GM19324 (cell line): ENCODE results near the gene CCDC106.

ENCODE experiments used
- ATAC-seq: cut with Tn5 transposase; IDR thresholded peaks from one replicate; pipeline ENCODE4 v1.9.1; 2021; ENCODE audit warnings: mild to moderate bottlenecking, moderate library complexity; ENCODE audit not compliant: unreplicated experiment, low FRiP score

Gene CCDC106

DNA sequence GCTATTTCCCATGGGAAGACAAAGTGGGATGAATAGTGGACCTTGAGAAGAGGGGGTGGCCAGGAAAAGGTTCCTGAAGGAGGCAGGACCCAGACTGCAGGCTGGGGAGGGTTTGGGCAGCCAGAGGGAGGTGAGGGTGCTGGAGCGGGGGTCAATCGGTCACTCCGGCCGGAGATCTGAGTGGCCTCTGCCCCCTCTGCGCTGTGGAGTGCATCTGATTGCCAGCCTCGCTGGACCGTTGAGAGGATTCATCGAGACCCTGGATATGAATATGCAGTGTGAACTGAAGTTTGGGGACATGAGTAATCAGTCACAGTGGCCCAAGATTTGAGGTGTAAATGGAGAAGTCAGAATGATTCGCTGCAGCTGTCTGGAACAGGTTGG, 12.7 kb upstream of the CCDC106 start:
- ATAC-seq, result no peak

DNA sequence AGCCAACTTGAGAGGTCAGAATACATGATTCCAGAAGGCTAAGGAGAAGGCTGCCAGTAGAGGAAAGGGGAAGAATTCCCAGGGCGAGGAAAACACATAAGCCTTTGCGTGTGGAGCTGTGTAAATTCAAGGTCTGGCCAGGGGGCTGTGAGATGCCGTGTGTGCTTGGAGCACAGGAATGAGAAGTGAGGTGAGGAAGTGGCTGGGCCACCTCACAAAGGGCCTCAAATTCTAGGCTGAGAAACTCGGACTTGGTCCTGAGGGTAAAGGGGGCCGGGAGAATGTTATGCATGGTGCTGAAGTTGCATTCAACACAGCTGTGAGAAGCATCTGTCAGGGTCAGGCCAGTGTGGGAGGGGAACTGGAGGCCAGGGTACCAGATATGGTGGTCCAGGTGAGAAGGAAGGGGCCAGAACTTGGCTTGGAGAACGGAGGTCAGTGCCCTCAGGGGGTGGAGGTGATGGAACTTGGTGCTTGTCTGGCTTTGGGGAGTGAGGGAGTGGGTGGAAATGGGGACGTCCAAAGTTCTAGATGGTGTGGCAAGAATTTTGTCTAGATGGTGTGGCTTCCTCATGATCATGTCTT, 12.1 kb upstream of the CCDC106 start:
- ATAC-seq, result no peak

GRCh38 chr19:55636723-55637122, 11.3 kb upstream of the CCDC106 start:
- ATAC-seq, result no peak

- no peak for ATAC-seq
These were observed 10.5 kb upstream of the CCDC106 start for GRCh38 chr19:55637534-55637933.

- no peak for ATAC-seq
These were observed 9.1 kb upstream of the CCDC106 start for GRCh38 chr19:55638864-55639359.

GRCh38 chr19:55640043-55640576, 7.9 kb upstream of the CCDC106 start:
- ATAC-seq, result no peak

DNA sequence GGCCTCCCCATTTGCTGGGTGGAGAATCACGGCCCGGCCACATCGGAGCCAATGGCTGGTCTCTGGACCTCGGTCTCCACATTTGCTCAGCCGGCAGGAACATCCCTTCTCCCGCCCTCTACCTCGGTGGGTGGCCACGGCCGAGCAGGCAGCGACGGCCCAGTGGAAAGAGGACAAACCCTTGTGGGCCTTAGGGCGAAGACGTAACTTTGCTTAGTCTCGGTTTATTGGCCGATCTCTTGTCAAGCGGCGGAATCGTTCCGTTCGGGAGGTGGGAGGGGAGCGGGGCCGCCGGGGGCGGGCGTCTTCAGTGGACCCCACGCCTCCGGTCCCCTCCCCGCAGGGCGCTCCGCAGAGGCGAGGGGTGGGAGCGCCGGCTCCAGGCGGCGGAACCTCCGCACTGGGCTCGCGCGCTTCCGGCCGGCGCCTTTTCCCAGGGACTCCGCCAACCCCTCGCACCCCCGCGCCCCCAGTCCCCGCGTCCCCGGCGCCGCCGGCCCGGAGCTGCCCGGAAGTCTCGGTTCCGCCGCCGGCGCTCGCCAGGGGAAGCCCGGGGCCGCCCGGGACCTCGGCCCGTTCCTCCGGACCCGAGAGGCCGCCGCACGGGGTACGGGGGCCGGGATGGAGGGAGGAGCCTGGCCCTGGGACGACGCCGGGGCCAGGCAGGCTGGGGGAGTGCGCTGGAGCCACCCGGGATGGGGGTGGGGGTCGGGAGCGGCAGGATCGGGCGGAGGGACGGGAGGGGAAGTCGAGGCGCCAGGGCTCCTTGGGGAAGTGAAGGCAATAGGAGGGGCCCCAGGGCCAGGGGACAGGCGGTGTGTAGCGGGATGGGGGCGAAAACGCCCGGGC, 7.2 kb upstream of the CCDC106 start, which contains the start of gene ZNF580:
ZNF580 (plus strand) TSS at position 426 of the 849 bp plus-strand sequence. CDS start 1,507 bp downstream, outside the sequence.
- ATAC-seq, result peak; percentile 35

DNA sequence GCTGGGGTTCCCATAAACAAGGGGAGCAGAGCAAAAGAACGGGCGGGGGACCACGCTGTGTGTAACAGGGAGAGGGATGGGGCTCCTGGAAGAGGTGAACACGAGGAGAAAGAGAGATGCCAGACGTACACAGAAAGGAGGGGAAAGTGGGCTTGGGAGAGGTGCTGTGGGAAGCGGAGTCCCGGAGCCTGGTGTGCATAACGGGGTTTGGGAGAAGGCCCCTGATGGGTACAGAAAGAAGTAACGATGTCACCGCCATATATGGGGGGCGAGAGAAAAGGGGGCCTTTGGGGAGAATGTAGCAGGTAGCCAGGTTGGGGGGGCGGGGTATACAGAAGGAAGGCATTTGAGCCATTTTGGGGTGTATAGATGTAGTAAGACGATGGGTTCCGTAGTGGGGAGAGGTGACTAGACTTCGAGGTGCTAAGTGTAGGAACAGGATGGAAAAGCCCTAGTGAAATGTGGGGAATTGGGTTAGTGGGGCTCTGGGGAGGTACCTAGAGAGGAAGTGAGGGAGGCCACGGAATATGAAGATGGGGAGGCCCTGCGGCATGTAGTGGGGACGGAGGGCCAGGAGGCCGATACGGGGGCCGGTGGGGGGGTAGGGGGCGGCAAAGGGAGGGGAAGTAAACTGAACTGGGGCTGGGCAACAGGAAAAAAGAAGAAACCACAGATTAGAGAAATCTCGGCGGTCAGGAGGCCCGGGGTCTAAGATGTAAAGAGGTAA, 6.4 kb upstream of the CCDC106 start:
- no peak for ATAC-seq

DNA sequence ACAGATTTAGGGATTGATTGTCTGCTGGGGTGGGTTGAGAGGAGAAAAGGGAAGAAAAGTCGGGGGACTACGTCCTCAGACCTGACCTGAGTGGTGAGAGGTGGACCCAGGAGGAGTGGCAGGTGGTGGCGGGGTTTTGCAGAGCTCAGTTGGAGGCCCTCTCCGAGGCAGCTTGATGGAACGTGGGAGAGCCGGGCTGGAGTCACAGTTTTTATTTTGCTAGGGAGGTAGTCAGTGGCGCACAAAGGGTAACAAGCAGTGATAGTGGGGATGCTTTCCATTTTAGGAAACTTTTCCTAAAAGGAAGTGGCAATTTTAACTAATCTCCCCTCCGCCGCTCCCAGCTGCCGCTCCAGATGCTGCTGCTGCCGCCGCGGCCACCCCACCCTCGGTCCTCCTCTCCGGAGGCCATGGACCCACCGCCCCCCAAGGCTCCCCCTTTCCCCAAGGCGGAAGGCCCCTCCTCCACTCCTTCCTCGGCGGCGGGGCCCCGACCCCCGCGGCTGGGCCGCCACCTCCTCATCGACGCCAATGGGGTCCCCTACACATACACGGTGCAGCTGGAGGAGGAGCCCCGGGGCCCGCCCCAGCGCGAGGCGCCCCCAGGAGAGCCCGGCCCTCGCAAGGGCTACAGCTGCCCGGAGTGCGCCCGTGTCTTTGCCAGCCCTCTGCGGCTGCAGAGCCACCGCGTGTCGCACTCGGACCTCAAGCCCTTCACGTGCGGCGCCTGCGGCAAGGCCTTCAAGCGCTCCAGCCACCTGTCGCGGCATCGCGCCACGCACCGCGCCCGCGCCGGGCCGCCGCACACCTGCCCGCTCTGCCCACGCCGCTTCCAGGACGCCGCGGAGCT, 5.6 kb upstream of the CCDC106 start:
- ATAC-seq, result peak; percentile 12

DNA sequence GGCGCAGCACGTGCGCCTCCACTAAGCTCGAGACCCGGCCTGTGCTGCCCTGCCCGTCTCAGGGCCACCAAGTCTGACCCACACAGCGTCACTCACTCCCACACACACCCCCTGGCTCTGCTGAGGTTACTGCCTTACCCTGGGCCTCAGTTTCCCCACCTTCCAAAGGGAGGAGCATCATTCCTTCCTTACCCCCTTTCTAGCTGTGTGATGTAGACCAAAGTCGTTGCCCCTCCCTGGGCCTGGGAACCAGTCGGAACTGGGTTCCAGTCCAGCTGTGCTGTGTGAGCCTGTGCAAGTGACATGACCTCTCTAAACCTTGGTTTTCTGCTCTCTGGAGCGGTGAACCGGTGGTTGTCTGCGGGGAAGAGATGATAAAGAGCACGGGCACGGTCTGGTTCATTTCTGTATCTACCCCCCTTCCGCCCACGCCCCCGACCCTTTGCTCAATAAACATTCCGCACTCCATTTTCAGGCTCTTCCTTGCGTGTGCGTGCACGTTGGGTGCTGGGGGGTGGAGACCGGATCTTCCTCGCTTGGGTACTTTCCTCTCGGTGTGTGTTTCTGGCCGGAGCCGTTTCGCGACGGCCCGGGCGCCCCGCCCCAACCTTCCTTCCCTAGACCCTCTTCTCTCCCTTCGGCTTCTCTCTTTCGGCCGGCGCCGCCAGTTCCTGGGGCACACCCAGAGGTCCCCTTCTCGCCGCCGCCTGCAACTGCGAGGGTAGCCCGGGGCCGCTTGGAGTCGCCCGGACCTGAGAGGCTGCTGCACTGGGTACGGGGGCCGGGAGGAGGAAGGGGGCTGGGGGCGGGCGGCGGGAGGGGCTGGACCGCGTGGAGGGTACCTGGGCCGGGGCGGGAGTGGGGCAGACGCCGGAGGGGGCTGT, 4.8 kb upstream of the CCDC106 start, which contains the start of gene ZNF581:
ZNF581 (plus strand) TSS at position 647 of the 884 bp plus-strand sequence. CDS start 923 bp downstream, outside the sequence.
- ATAC-seq, result peak; percentile 30

- no peak for ATAC-seq
These were observed 4.2 kb upstream of the CCDC106 start for GRCh38 chr19:55643887-55644176.

GRCh38 chr19:55644191-55644833, 3.7 kb upstream of the CCDC106 start:
- ATAC-seq, result no peak

DNA sequence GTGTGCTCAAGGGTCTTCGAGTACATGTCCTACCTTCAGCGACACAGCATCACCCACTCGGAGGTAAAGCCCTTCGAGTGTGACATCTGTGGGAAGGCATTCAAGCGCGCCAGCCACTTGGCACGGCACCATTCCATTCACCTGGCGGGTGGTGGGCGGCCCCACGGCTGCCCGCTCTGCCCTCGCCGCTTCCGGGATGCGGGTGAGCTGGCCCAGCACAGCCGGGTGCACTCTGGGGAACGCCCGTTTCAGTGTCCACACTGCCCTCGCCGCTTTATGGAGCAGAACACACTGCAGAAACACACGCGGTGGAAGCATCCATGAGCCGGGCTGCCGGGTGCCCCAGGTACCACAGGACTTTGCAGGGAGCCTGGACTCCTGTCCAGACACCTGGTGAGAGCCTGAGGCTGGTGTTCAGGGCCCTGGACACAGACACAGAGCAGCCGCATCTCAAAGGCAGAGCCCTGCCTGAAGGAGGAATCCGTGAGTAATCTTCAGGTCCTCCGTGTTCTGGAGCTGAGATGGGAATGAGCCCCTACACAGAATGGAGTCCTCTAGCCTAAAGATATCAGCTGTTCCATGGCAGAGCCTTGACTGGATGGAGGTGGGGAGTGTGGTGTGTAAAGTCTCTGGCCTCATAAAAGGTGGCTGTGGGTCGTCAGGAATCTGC, 3.0 kb upstream of the CCDC106 start:
- ATAC-seq, result no peak

DNA sequence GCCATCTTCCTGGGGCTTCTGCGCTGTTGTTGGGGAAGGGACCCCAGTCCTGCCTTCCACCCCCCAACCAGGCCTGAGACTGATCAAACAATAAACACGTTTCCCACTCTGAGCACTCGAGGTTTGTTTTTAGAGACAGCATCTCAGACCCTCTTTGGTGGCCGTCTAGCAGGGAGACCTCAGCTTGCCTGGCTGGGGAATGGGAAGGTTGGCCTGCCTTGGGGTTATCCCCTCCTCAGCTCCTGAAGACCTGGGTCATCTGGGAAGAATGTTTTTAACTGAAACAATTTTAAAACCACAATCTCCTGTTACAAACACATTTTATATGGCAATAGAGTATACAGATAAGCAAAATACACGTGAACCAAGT, 2.5 kb upstream of the CCDC106 start:
- no peak for ATAC-seq

GRCh38 chr19:55646889-55647731, 902 bp upstream of the CCDC106 start:
- ATAC-seq, result no peak

DNA sequence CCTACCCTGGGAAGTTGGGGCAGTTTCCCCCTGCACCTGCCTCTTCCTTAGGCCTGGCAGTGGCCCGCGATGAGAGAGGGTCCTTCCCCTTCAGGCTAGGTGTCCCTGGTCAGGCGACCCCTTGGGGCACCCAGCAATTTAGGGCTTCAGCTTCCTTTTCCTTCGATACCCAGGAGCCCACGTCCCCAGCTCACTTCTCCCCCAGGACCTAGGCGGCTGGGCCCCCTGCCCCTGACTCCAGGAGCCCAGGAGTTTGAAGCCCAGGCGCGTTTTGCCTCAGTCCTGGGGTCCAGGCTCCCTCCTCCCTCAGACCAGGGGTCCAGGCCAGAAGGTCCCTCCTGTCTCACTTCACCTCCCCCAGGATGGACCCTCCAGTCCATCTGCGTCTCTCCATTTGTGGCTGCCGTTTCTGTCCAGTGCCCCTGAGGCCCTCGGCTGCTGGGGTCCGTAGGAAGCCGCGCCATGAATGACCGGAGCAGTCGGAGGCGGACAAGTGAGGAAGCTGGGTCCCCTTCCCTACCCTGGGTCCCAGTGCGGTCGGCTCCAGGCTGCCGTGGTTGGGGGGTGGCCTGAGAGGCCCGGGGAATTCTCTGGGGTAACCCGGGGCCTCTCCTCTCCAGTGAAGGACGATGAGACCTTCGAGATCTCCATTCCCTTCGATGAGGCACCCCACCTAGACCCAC, 714 bp downstream of the CCDC106 start:
- no peak for ATAC-seq
